OCI-LY3 (cell line): ENCODE data around the gene RAD9B.

Experiments
- H2AFZ ChIP-seq: fragments of 200-600, 300-600 bp; shearing (Covaris generic); 2 replicates; pipeline ENCODE4 v1.6.0; 2014; ENCODE audit warnings: antibody characterized with exemption, low read depth, low read length
- H3K27ac ChIP-seq: fragments of 200-600, 300-600 bp; sonication (generic); 2 replicates; pipeline ENCODE4 v1.5.1; 2014; ENCODE audit warnings: mild to moderate bottlenecking, low read length, moderate library complexity, mixed read lengths
- H3K27me3 ChIP-seq: fragments of 200-600, 300-600 bp; sonication (generic); 2 replicates; pipeline ENCODE4 v1.6.1; 2014; ENCODE audit warnings: low read depth, low read length, mixed read lengths
- H3K36me3 ChIP-seq: fragments of 200-600, 300-600 bp; sonication (generic); replicated peaks from 2 replicates; pipeline ENCODE3; 2014; ENCODE audit warnings: low read depth, low read length, mixed read lengths
- H3K4me1 ChIP-seq: fragments of 300-600, 200-600 bp; sonication (generic); 2 replicates; pipeline ENCODE4 v1.6.1; 2014; ENCODE audit warnings: low read length, mixed read lengths
- H3K4me2 ChIP-seq: fragments of 200-600, 300-600 bp; sonication (generic); 2 replicates; pipeline ENCODE4 v1.6.1; 2014; ENCODE audit warnings: low read length, mixed read lengths
- H3K4me3 ChIP-seq: fragments of 300-600, 200-600 bp; sonication (generic); 2 replicates; pipeline ENCODE4 v1.5.1; 2014; ENCODE audit warnings: antibody characterized with exemption, mild to moderate bottlenecking, low read length, moderate library complexity
- H3K79me2 ChIP-seq: fragments of 300-600, 200-600 bp; shearing (Covaris generic); 2 replicates; pipeline ENCODE4 v1.6.1; 2014; ENCODE audit warnings: mild to moderate bottlenecking, low read length, mixed read lengths
- H3K9ac ChIP-seq: fragments of 300-600, 200-600 bp; shearing (Covaris generic); 2 replicates; pipeline ENCODE4 v1.6.0; 2014; ENCODE audit warnings: mild to moderate bottlenecking, low read length, moderate library complexity
- H3K9me3 ChIP-seq: fragments of 200-600, 300-600 bp; shearing (Covaris generic); 2 replicates; pipeline ENCODE4 v1.6.1; 2014; ENCODE audit warnings: low read length, mixed read lengths; ENCODE audit not compliant: insufficient read depth
- H4K20me1 ChIP-seq: fragments of 200-600, 300-600 bp; sonication (generic); 2 replicates; pipeline ENCODE4 v1.6.1; 2016; ENCODE audit warnings: low read length, mixed read lengths; ENCODE audit not compliant: insufficient read depth
- EZH2phosphoT487 ChIP-seq: fragments of 200-600 bp; shearing (Covaris generic); IDR thresholded peaks from 2 replicates; pipeline ENCODE4 v1.6.1; 2018; ENCODE audit warnings: antibody characterized with exemption, mixed run types, low read depth
- TF ChIP-seq, protein P1 (sequence below): fragments of 200-600, 300-600 bp; sonication (generic); IDR thresholded peaks from 2 replicates; pipeline ENCODE4 v1.5.1; 2014; ENCODE audit warnings: antibody characterized with exemption, low read length, low read depth

RAD9B gene

DNA sequence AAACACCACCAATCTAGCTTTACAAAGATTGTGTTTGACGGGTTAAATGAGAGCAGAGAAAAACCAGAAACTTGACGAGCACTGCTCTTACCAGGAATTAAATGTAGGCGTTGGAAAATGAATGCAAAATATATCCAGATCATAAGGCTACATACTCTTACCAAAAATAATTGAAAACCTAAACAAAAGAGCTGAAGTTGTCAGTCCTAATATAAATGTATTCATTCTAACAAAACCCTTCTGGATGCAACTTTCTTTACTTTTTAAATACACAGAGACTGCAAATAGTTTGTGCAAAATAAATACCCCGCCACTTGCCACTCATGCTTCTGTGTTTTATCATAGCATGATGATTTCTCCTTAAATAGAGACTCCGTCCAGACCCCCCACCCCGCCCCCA, 32.7 kb downstream of the RAD9B start:
- Histone ChIP-seq H3K4me1 (peaks cover 33% of the 10 kb centered on the region), H3K36me3 (peaks cover 73% of the 10 kb centered on the region), H4K20me1 (peaks cover 75% of the 10 kb centered on the region)

DNA sequence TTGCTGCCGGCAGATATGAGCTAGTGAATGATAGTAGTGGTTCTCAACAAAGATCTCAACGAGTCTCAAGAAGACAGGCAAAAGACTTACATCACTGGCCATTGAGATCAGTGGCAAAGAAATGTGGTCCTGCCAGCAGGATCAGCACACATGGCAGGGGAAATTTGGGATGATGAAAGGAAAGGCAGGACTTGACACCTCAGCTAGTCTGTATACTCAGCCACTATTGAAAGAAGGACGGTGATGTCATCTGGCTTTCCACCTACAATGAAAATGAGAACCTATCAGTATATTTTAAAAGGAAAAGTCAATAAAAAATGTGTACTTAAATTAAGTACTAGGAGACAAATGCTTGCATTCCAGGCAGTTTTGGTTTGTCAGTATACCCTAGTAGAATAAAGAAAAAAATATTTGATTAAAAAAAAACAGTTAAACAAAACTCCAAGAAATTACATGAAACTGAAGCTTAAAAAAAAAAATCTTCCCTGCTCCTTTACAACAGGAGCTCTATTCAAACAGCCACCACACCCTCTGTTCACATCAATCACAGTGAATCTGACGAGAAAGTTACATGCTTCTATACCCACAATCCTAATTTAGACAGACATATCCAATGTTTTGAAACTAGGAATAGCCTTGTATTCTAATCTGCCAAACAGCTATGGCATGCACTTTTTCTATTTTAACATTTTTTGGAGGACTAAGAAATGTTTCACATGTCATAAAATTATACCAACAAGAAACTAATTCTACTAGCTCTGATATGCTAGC, 34.9 kb downstream of the RAD9B start:
- H3K36me3 ChIP-seq, result peaks cover 69% of the 10 kb centered on the region
- no peak overlapping the region for H3K4me3 ChIP-seq
- H3K27ac ChIP-seq, result no peak overlapping the region
- H3K27me3 ChIP-seq, result no peaks in the 10 kb centered on the region
- H3K79me2 ChIP-seq, result peaks cover 21% of the 10 kb centered on the region
- TF ChIP-seq, protein P1, sequence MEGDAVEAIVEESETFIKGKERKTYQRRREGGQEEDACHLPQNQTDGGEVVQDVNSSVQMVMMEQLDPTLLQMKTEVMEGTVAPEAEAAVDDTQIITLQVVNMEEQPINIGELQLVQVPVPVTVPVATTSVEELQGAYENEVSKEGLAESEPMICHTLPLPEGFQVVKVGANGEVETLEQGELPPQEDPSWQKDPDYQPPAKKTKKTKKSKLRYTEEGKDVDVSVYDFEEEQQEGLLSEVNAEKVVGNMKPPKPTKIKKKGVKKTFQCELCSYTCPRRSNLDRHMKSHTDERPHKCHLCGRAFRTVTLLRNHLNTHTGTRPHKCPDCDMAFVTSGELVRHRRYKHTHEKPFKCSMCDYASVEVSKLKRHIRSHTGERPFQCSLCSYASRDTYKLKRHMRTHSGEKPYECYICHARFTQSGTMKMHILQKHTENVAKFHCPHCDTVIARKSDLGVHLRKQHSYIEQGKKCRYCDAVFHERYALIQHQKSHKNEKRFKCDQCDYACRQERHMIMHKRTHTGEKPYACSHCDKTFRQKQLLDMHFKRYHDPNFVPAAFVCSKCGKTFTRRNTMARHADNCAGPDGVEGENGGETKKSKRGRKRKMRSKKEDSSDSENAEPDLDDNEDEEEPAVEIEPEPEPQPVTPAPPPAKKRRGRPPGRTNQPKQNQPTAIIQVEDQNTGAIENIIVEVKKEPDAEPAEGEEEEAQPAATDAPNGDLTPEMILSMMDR, result no peak
- no peak for TF ChIP-seq EZH2phosphoT487
- no peaks in the 10 kb centered on the region for H3K9me3 ChIP-seq
- H4K20me1 ChIP-seq, result peaks cover 63% of the 10 kb centered on the region
- H2AFZ ChIP-seq, result no peak overlapping the region
- peaks cover 22% of the 10 kb centered on the region for H3K4me1 ChIP-seq
- H3K9ac ChIP-seq, result no peak overlapping the region
- H3K4me2 ChIP-seq, result no peak overlapping the region

More for the DNA sequence above, 32.7 kb downstream of the RAD9B start:
- TF ChIP-seq, protein P1, result no peak
- TF ChIP-seq EZH2phosphoT487, result no peak
- Histone ChIP-seq H3K9me3 (no peaks in the 10 kb centered on the region), H2AFZ (no peak overlapping the region), H3K9ac (no peak overlapping the region), H3K4me3 (no peak overlapping the region), H3K79me2 (peaks cover 20% of the 10 kb centered on the region), H3K27me3 (no peaks in the 10 kb centered on the region), H3K4me2 (no peak overlapping the region), H3K27ac (no peak overlapping the region)

DNA sequence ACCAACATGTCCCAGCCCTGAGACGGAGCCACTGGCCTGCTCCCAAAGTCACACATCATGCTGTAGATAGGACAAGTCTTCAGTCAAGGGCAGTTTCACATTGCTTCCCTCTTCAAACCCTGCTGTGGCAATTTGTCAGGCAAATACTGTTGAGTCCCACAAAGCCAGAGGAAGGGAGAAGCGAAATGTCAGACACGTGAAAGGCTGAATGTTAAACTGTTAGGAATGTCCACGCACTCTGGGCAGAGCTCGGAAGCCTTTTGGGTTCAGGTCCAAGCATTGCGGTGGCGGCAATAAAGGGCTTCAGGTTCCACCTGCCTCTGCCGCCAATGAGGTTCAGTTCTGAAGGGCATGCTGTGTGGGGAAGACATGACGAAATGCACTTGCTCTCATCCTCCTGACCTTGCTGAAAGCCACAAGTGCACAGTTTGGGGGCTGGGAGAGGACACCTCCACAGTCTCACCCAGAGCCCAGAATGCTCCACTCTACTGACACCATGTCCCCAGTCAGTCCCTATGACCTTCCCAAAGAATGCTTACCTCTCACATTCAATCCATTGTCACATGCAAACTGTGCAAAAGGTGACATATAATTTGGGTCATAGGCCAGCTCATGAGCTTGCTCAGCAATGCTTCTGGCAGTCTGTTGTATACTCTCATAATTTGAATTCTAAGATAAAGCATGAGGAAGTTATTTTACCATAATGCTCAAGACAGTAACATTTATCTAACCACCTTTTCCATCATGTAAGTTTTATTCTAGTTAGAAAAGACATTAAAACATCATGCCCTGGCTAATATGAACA, 35.7 kb downstream of the RAD9B start:
- no peak overlapping the region for H3K4me2 ChIP-seq
- H3K9me3 ChIP-seq, result no peaks in the 10 kb centered on the region
- H2AFZ ChIP-seq, result no peak overlapping the region
- H4K20me1 ChIP-seq, result peaks cover 57% of the 10 kb centered on the region
- H3K4me3 ChIP-seq, result no peak overlapping the region
- H3K9ac ChIP-seq, result no peak overlapping the region
- H3K36me3 ChIP-seq, result peaks cover 73% of the 10 kb centered on the region
- peaks cover 20% of the 10 kb centered on the region for H3K79me2 ChIP-seq
- TF ChIP-seq, protein P1, result no peak
- no peak for TF ChIP-seq EZH2phosphoT487
- no peaks in the 10 kb centered on the region for H3K27me3 ChIP-seq
- H3K4me1 ChIP-seq, result peaks cover 17% of the 10 kb centered on the region
- no peak overlapping the region for H3K27ac ChIP-seq
